Right lobe of liver (tissue), 6 donors: Measurements from ENCODE around the gene PTPRN2. TPM values are rescaled to one million over a fixed set of nuclear protein-coding genes. Genes with fewer than 3 reads are reported as not detected.

Source experiments
- ATAC-seq, 4 donors: fragments of 200-7000 bp; cut with Tn5 transposase; one replicate each; pipeline ENCODE4 v1.9.1; 2020; ENCODE audit warnings: mild to moderate bottlenecking in 4 of 4, moderate library complexity in 4 of 4
- DNase-seq, 3 donors: peaks; one replicate each; pipeline ENCODE4 v3.0.0-alpha.2; 2020
- H3K27ac ChIP-seq, 3 donors: fragments of 200-600 bp; one replicate each; pipeline ENCODE4 v1.8.0; 2022
- H3K27me3 ChIP-seq, 2 donors: fragments of 200-600 bp; one replicate each; pipeline ENCODE4 v1.8.0; 2022
- H3K36me3 ChIP-seq, 4 donors: fragments of 200-600 bp; sonication (generic) in 1 of 4; one replicate each; pipeline versions ENCODE4 v1.5.1 to v1.8.0; 2017 to 2022; ENCODE audit warnings: control low read depth in 1 of 4
- H3K4me1 ChIP-seq, 4 donors: fragments of 200-600 bp; sonication (generic) in 1 of 4; one replicate each; pipeline versions ENCODE4 v1.5.1 to v1.8.0; 2017 to 2022; ENCODE audit warnings: control low read depth in 1 of 4
- H3K4me3 ChIP-seq, 3 donors: fragments of 200-600 bp; one replicate each; pipeline ENCODE4 v1.8.0; 2022
- H3K9me3 ChIP-seq, 4 donors: fragments of 200-600 bp; sonication (generic) in 1 of 4; one replicate each; pipeline versions ENCODE4 v1.5.1 to v1.8.0; 2017 to 2022; ENCODE audit warnings: control low read depth in 1 of 4
- CTCF ChIP-seq, 4 donors: fragments of 200-600 bp in 3 of 4; fragments of 450-650 bp in 1 of 4; IDR thresholded peaks; one replicate each; pipeline versions ENCODE4 v1.5.1 to v1.8.0; 2016 to 2022; ENCODE audit warnings: antibody characterized with exemption in 4 of 4, mild to moderate bottlenecking in 2 of 4
- POLR2A ChIP-seq: fragments of 450-650 bp; IDR thresholded peaks from one replicate; pipeline ENCODE4 v1.6.1; 2017; ENCODE audit warnings: antibody characterized with exemption, mild to moderate bottlenecking
- WGBS: methylation state at CpG from one replicate; pipeline ENCODE4 v1.1.6; 2018; ENCODE audit warnings: low coverage, low lambda C conversion rate; ENCODE audit not compliant: insufficient coverage; ENCODE audit errors: missing lambda C conversion rate; 5-methylcytosine and 5-hydroxymethylcytosine counted together
- intact Hi-C, 2 donors: fragments of 100-400 bp; cut with DNase I; formaldehyde crosslinking; loops; one replicate each; pipeline versions ENCODE4 v1.11.2 to v1.14.1; 2022
- total RNA-seq, 6 experiments: library from RNA; depleted of rRNA in 2 of 6; stranded (reverse); fragments of >200 nt in 2 of 6; fragmentation: NEBNext Ultra II Directional in 3 of 6; extraction: Animal tissue kit (Norgen Biotek cat#: 25700) in 3 of 6; gene quantifications; one replicate each; pipeline versions ENCODE4 v1.1.0 to v1.2.4, GENCODE V29; 2016 to 2023
- donor health status: DM: no; HTN: yes; CAD: no.
- donor health status: DM: no; HTN: no; CAD: no.
- donor health status: DM: no; HTN: no; CAD: no.
- donor health status: DM: no; HTN: yes; CAD: no.
- donor health status: DM: no; HTN: yes; CAD: no.

Gene PTPRN2
- total RNA-seq, 6 experiments from 2014 or later, result 0.15 to 0.87 (median 0.67) TPM

GRCh38 chr7:157687845-157688532 is 899.6 kb downstream of the PTPRN2 start:
- intact Hi-C loops, result no loop called here
- ATAC-seq (no peak), DNase-seq (no peak)
- no peak overlapping the region for H3K4me3 ChIP-seq
- no peak overlapping the region for H3K27ac ChIP-seq
- H3K36me3 ChIP-seq, result no peaks in the 10 kb centered on the region
- TF ChIP-seq CTCF (IDR thresholded peaks at IDR 0.05), result no peak
- no peak for TF ChIP-seq POLR2A
- H3K9me3 ChIP-seq, result no peaks in the 10 kb centered on the region
- H3K4me1 ChIP-seq, result no peaks in the 10 kb centered on the region
- WGBS, result 17% methylated on average over 8 of the region's 9 CpGs
- peaks cover 9 to 28% of the 10 kb centered on the region in 2 donors for H3K27me3 ChIP-seq

GRCh38 chr7:157687158-157687557 is 900.5 kb downstream of the PTPRN2 start:
- Histone ChIP-seq H3K9me3 (no peaks in the 10 kb centered on the region), H3K27me3 (peaks cover 9 to 36% of the 10 kb centered on the region in 2 donors), H3K4me1 (no peaks in the 10 kb centered on the region), H3K36me3 (no peaks in the 10 kb centered on the region), H3K27ac (no peak overlapping the region), H3K4me3 (no peak overlapping the region)
- ATAC-seq (no peak), DNase-seq (no peak)
- intact Hi-C loops, result no loop called here
- no peak for TF ChIP-seq POLR2A
- TF ChIP-seq CTCF (IDR thresholded peaks at IDR 0.05), result no peak
- WGBS, result 9% methylated on average over 5 of the region's 5 CpGs

- ATAC-seq, result no peak
- no peak for DNase-seq
- intact Hi-C loops, result no loop called here
- Histone ChIP-seq H3K4me3 (no peak overlapping the region), H3K27me3 (peaks cover 9 to 37% of the 10 kb centered on the region in 2 donors), H3K36me3 (no peaks in the 10 kb centered on the region), H3K9me3 (no peaks in the 10 kb centered on the region), H3K4me1 (no peaks in the 10 kb centered on the region), H3K27ac (no peak overlapping the region)
- 5% methylated on average over 13 of the region's 13 CpGs for WGBS
- TF ChIP-seq CTCF (IDR thresholded peaks at IDR 0.05), result no peak
- TF ChIP-seq POLR2A, result no peak
Measured at GRCh38 chr7:157686285-157686894, 901.2 kb downstream of the PTPRN2 start.

- Histone ChIP-seq H3K9me3 (no peaks in the 10 kb centered on the region), H3K4me1 (no peaks in the 10 kb centered on the region), H3K27ac (no peak overlapping the region), H3K36me3 (no peaks in the 10 kb centered on the region), H3K27me3 (peaks cover 9 to 35% of the 10 kb centered on the region in 2 donors), H3K4me3 (no peak overlapping the region)
- ATAC-seq (peak in 1 of 4 donors; percentile 6), DNase-seq (peak in 1 of 3 donors; percentile 37)
- intact Hi-C loops, result no loop called here
- WGBS, result 12% methylated on average over 20 of the region's 77 CpGs
- TF ChIP-seq POLR2A, result no peak
- TF ChIP-seq CTCF (IDR thresholded peaks at IDR 0.05), result no peak
Measured at GRCh38 chr7:157685430-157686284, 902.0 kb downstream of the PTPRN2 start.
